ENCODE data around the gene NCKAP5.

DNA sequence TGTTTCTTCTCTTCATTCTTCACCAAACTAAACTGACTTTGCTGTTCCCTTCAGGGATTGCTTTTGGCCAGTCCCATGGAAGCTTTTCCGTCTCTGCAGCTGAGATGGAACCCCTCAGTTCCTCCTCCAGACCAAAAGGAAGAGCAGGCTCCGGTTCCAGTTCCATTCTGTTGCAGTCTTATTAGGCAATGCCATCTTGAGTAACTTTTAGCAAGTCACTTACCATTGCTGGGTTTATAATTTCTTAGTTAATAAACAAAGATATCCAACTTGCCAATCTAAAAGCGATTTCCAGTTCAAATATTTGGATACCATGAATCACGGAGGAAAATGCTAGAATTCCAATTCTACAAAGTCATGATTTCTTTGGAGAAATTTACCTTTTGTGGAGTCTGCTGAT is 684.0 kb downstream of the NCKAP5 start:
- TF ChIP-seq SIN3A (IDR thresholded peaks at IDR 0.05; ENCODE audit: borderline replicate concordance, insufficient read depth, low read length) (no peak), POLR2AphosphoS5 (IDR thresholded peaks at IDR 0.05; ENCODE audit: low read depth, low read length) (no peak), REST (IDR thresholded peaks at IDR 0.05; ENCODE audit: insufficient read depth in 1 of 2, low read depth in 2 of 2, low read length in 2 of 2) (no peak), TAF1 (IDR thresholded peaks at IDR 0.05; ENCODE audit: borderline replicate concordance, insufficient read depth, low read length) (no peak)

Measured in PFSK-1 (cell line).